Neutrophil (primary cell): ENCODE results near the gene FLNC.

Experiments used
- H3K27ac ChIP-seq: fragments of 200-600 bp; sonication (generic); 2 replicates; pipeline ENCODE4 v1.5.1; 2016; ENCODE audit warnings: mild to moderate bottlenecking, moderate library complexity
- H3K27me3 ChIP-seq: fragments of 200-600 bp; sonication (generic); 2 replicates; pipeline ENCODE4 v1.6.0; 2016; ENCODE audit warnings: mild to moderate bottlenecking
- H3K36me3 ChIP-seq: fragments of 200-600 bp; sonication (generic); 2 replicates; pipeline ENCODE4 v1.5.1; 2017
- H3K4me1 ChIP-seq, 2 experiments: fragments of 200-600 bp in 1 of 2; sonication (generic) in 1 of 2; 1 replicate in 1 of 2; 2 replicates in 1 of 2; pipeline versions ENCODE4 v1.5.1 to v1.6.1; 2013 to 2016; ENCODE audit warnings: low read depth in 1 of 2, low read length in 1 of 2, mild to moderate bottlenecking in 1 of 2, moderate library complexity in 1 of 2; ENCODE audit not compliant: control insufficient read depth in 1 of 2, insufficient read depth in 1 of 2
- H3K4me3 ChIP-seq, 2 experiments: fragments of 200-600 bp in 1 of 2; sonication (generic) in 1 of 2; 1 replicate in 1 of 2; 2 replicates in 1 of 2; pipeline ENCODE4 v1.5.1; 2013 to 2016; ENCODE audit warnings: low read depth in 1 of 2, low read length in 1 of 2, mild to moderate bottlenecking in 1 of 2, moderate library complexity in 1 of 2
- H3K9me3 ChIP-seq: fragments of 200-600 bp; sonication (generic); 2 replicates; pipeline ENCODE4 v1.5.1; 2016
- CTCF ChIP-seq: fragments of 200-600 bp; sonication (generic); IDR thresholded peaks from 2 replicates; pipeline ENCODE4 v1.5.1; 2016; ENCODE audit warnings: antibody characterized with exemption

FLNC gene, protein sequence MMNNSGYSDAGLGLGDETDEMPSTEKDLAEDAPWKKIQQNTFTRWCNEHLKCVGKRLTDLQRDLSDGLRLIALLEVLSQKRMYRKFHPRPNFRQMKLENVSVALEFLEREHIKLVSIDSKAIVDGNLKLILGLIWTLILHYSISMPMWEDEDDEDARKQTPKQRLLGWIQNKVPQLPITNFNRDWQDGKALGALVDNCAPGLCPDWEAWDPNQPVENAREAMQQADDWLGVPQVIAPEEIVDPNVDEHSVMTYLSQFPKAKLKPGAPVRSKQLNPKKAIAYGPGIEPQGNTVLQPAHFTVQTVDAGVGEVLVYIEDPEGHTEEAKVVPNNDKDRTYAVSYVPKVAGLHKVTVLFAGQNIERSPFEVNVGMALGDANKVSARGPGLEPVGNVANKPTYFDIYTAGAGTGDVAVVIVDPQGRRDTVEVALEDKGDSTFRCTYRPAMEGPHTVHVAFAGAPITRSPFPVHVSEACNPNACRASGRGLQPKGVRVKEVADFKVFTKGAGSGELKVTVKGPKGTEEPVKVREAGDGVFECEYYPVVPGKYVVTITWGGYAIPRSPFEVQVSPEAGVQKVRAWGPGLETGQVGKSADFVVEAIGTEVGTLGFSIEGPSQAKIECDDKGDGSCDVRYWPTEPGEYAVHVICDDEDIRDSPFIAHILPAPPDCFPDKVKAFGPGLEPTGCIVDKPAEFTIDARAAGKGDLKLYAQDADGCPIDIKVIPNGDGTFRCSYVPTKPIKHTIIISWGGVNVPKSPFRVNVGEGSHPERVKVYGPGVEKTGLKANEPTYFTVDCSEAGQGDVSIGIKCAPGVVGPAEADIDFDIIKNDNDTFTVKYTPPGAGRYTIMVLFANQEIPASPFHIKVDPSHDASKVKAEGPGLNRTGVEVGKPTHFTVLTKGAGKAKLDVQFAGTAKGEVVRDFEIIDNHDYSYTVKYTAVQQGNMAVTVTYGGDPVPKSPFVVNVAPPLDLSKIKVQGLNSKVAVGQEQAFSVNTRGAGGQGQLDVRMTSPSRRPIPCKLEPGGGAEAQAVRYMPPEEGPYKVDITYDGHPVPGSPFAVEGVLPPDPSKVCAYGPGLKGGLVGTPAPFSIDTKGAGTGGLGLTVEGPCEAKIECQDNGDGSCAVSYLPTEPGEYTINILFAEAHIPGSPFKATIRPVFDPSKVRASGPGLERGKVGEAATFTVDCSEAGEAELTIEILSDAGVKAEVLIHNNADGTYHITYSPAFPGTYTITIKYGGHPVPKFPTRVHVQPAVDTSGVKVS (N-terminal part only)

DNA sequence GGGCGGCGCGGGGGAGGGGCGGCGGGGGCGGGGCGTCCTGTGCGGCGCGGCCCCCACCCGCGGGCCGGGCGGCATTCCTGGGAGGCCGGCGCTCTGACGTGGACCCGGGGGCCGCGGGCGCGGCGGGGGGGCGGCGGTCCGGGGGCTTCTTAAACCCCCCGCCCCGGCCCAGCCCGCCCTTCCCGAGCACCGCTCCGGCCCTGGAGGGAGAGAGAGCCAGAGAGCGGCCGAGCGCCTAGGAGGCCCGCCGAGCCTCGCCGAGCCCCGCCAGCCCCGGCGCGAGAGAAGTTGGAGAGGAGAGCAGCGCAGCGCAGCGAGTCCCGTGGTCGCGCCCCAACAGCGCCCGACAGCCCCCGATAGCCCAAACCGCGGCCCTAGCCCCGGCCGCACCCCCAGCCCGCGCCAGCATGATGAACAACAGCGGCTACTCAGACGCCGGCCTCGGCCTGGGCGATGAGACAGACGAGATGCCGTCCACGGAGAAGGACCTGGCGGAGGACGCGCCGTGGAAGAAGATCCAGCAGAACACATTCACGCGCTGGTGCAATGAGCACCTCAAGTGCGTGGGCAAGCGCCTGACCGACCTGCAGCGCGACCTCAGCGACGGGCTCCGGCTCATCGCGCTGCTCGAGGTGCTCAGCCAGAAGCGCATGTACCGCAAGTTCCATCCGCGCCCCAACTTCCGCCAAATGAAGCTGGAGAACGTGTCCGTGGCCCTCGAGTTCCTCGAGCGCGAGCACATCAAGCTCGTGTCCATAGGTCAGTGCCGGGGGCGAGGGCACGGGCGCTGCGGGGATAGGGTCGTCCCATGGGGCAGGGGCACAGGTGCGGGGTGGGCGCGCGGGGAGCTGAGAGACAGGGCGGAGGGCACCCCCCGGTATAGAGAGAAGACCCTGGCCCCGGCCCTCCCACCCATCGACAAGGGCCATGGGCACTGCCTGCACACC, at the start of gene FLNC:
TSS of gene FLNC (plus strand) at position 176 of the 947 bp plus-strand sequence. CDS start at position 408, 232 bp downstream.
- Histone ChIP-seq H3K9me3 (no peaks in the 10 kb centered on the region), H3K36me3 (no peaks in the 10 kb centered on the region), H3K27ac (no peak within 1 kb of the TSS), H3K4me3 (peak within 1 kb of the TSS in 1 of 2 experiments; percentile 18), H3K4me1 (peaks cover 8 to 16% of the 10 kb centered on the region in 2 experiments), H3K27me3 (peaks cover 90% of the 10 kb centered on the region)
- no peak for TF ChIP-seq CTCF

DNA sequence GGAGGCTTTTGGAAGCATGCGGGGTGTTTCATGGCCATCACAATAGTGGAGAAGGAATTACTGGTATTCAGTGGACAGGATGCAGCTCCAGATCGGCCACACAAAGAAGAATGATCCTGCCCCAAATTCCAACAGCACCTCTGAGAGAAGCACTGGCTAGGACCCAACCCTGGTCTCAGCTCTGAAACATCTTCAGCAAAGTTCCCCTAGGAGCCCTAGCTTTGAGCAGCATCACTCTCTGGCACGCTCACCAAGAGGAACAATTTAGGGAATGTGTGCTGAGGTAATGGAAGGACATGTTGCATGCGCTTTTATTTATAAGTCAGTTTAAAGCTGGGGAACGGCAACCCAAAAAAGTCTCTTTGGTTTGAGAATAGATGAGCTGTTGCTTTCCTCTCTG, 49.1 kb upstream of the FLNC start:
- H3K4me1 ChIP-seq = no peaks in the 10 kb centered on the region
- H3K4me3 ChIP-seq = no peak overlapping the region
- H3K27me3 ChIP-seq = peaks cover 14% of the 10 kb centered on the region
- H3K27ac ChIP-seq = no peak overlapping the region
- H3K9me3 ChIP-seq = no peaks in the 10 kb centered on the region
- TF ChIP-seq CTCF = no peak
- no peaks in the 10 kb centered on the region for H3K36me3 ChIP-seq

DNA sequence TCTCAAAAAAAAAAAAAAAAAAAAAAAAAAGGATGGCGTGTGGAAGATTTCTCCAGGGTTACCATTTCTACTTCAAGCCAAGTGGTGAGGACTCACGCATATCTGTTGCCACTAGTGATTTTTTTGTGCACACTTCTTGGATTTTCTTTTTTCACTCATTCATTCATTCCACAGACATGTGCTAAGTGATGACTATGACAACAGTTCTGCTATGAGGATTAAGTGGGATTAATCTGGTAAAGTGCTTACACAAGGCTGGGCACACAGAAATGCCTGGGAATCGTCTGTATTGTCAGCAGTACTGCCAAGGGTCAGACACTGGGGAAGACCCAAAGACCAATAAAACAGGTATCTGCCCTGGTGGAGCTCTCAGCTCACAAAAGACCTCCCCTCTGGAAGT, 48.4 kb upstream of the FLNC start:
- no peaks in the 10 kb centered on the region for H3K4me1 ChIP-seq
- H3K27me3 ChIP-seq = peaks cover 16% of the 10 kb centered on the region
- no peaks in the 10 kb centered on the region for H3K36me3 ChIP-seq
- H3K4me3 ChIP-seq = no peak overlapping the region
- H3K9me3 ChIP-seq = no peaks in the 10 kb centered on the region
- TF ChIP-seq CTCF = no peak
- H3K27ac ChIP-seq = no peak overlapping the region

- H3K4me3 ChIP-seq = no peak overlapping the region
These were observed 46.9 kb upstream of the FLNC start for GRCh38 chr7:128783143-128783861.

More at GRCh38 chr7:128783143-128783861, 46.9 kb upstream of the FLNC start:
- no peak for TF ChIP-seq CTCF
- Histone ChIP-seq H3K27ac (no peak overlapping the region), H3K27me3 (peaks cover 31% of the 10 kb centered on the region), H3K36me3 (no peaks in the 10 kb centered on the region), H3K4me1 (no peaks in the 10 kb centered on the region), H3K9me3 (no peaks in the 10 kb centered on the region)
